ENCODE data around the gene MTHFR. TPM values are rescaled to one million over a fixed set of nuclear protein-coding genes. Genes with fewer than 3 reads are reported as not detected.

The MTHFR gene
- total RNA-seq, 1 donor from 2014 or later, result 23.3 TPM

DNA sequence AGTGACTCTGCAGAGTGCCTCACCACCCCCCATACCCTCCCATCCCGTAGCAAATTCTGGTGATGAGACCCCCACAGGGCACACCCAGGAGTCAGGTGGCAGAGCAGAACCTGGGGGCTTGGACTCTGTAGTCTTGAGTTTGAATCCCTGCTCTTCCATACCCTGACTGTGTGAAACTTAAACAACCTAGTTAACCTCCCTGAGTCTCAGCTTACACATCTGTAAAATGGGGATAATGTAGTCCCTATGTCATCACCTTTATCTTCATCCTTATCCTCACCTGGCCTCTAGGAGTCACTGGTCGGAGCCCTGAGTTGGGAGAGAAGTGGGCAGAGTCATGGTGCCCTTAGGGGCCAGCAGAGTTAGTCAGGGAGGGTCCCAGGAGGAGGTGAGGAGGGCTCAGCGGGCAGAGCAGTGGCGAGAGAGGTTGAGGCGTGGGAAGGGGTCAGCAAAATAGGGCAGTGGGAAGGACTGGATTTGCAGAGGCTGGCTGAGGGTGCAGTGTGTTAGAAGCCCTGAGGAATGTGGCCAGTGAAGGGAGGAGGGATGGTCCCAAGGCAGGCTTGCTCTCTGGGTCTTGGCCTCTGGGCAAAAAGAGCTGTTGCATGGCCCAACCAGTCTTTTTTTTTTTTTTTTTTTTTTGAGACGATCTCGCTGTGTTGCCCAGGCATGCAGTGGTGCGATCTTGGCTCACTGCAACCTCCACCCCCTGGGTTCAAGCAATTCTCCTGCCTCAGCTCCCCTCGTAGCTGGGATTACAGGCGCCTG, 25.2 kb downstream of the MTHFR start:
- DNase-seq (ENCODE audit: low spot score), result no peak
- H3K27me3 Mint-ChIP-seq (ENCODE audit: low read depth), result no peaks in the 10 kb centered on the region
- no peaks in the 10 kb centered on the region for H3K9me3 Mint-ChIP-seq (ENCODE audit: low read depth)
- TF ChIP-seq, protein P1, sequence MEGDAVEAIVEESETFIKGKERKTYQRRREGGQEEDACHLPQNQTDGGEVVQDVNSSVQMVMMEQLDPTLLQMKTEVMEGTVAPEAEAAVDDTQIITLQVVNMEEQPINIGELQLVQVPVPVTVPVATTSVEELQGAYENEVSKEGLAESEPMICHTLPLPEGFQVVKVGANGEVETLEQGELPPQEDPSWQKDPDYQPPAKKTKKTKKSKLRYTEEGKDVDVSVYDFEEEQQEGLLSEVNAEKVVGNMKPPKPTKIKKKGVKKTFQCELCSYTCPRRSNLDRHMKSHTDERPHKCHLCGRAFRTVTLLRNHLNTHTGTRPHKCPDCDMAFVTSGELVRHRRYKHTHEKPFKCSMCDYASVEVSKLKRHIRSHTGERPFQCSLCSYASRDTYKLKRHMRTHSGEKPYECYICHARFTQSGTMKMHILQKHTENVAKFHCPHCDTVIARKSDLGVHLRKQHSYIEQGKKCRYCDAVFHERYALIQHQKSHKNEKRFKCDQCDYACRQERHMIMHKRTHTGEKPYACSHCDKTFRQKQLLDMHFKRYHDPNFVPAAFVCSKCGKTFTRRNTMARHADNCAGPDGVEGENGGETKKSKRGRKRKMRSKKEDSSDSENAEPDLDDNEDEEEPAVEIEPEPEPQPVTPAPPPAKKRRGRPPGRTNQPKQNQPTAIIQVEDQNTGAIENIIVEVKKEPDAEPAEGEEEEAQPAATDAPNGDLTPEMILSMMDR (IDR thresholded peaks at IDR 0.05), result no peak
- H3K4me3 Mint-ChIP-seq (ENCODE audit: unreplicated experiment), result no peak overlapping the region
- no peak overlapping the region for H3K27ac Mint-ChIP-seq (ENCODE audit: unreplicated experiment)
- H3K36me3 Mint-ChIP-seq (ENCODE audit: low read depth), result no peaks in the 10 kb centered on the region
- H3K4me1 Mint-ChIP-seq (ENCODE audit: low read depth), result peaks cover 5% of the 10 kb centered on the region

DNA sequence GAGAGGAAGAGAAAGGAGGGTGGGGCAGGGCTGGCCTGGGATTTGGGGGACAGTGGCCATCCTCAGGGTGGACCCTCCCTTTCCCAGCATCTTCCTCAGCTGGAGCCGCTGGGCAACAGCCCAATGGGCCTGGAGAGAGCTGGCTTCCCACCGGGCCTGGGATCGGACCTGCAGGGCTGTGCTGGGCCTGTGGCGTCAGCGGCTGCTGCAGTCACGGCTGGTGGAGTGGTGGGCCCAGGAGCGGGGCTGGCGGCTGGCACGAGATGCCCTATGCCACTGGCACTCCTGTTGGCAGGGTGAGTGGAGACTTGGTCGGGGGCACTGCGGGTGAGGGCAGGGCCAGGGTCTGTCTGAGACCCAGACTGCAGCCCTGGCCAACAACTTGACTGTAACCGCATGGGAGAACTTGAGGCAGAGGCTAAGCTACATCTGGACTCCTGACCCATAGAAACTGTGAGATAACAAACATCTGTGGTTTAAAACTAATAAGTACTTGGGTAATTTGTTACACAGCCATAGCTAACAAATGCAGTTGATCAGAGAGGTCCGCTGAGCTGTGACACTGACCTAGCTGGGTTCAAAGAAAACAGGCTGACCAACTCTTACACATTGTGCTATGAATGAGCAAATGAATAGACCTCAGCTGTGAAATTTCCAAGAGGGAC, 25.9 kb downstream of the MTHFR start:
- no peaks in the 10 kb centered on the region for H3K27me3 Mint-ChIP-seq (ENCODE audit: low read depth)
- no peak overlapping the region for H3K4me3 Mint-ChIP-seq (ENCODE audit: unreplicated experiment)
- no peaks in the 10 kb centered on the region for H3K9me3 Mint-ChIP-seq (ENCODE audit: low read depth)
- no peak overlapping the region for H3K27ac Mint-ChIP-seq (ENCODE audit: unreplicated experiment)
- no peaks in the 10 kb centered on the region for H3K4me1 Mint-ChIP-seq (ENCODE audit: low read depth)
- TF ChIP-seq, protein P1 (IDR thresholded peaks at IDR 0.05), result no peak
- no peak for DNase-seq (ENCODE audit: low spot score)
- no peaks in the 10 kb centered on the region for H3K36me3 Mint-ChIP-seq (ENCODE audit: low read depth)

DNA sequence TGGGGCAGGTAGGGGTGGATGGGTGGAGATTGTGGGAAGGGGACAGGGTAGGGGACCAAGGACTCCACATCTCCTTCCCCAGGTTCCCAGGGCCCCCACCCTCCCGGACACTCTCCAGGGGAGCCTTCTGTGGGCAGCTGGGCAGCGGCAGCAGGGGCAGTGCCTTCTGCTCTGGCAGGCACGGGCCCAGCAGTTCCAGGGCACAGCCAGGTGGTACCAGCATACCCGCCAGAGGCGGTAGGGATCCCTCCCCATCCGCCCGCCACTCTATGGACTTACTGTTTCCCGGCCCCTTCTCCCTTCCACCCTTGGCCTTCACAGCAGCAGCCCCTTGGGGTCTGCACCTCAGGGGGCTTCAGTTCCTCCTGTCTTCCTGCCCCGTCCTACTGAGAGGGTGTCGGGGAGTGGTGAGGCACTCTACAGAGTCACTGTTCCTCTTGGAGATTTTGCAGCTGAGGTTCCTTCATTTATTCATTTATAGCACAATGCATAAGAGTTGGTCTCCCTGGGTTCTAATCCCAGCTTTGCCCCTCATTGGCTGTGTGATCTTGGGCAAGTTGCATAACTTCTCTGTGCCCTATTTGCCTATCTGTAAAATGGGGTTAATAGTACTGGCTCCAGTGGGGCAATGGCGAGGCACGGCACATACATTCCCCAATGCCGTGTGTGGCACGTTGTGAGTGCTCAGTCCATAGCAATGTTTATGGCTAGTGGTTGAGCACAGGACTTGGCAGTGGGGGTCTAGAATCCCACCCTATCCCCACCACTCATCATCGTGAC, 26.7 kb downstream of the MTHFR start:
- DNase-seq (ENCODE audit: low spot score), result no peak
- Mint-ChIP-seq H3K27me3 (ENCODE audit: low read depth) (no peaks in the 10 kb centered on the region), H3K4me3 (ENCODE audit: unreplicated experiment) (no peak overlapping the region), H3K4me1 (ENCODE audit: low read depth) (no peaks in the 10 kb centered on the region), H3K36me3 (ENCODE audit: low read depth) (no peaks in the 10 kb centered on the region), H3K27ac (ENCODE audit: unreplicated experiment) (no peak overlapping the region), H3K9me3 (ENCODE audit: low read depth) (no peaks in the 10 kb centered on the region)
- TF ChIP-seq, protein P1 (IDR thresholded peaks at IDR 0.05), result no peak

DNA sequence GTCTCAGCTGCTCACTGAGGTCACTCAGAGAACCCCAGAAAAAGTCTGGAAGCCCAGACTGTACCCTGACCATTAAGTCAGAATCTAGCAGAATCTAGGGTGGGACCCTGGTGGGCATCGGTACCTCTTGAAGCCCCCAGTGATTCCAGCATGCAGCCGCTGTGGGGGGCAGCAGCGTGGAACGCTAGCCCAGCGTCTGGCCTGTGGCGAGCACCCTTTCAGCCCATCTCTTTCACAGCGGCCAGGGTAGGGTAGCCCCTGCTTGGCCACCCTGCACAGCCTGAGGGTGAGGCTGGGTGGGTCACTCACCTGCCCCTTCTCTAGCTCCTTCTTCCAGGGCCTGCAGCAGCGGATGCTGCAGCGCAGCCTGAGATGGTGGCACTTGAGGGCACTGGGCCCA, 27.4 kb downstream of the MTHFR start:
- Mint-ChIP-seq H3K4me1 (ENCODE audit: low read depth) (no peaks in the 10 kb centered on the region), H3K36me3 (ENCODE audit: low read depth) (no peaks in the 10 kb centered on the region), H3K4me3 (ENCODE audit: unreplicated experiment) (no peak overlapping the region), H3K27me3 (ENCODE audit: low read depth) (no peaks in the 10 kb centered on the region), H3K27ac (ENCODE audit: unreplicated experiment) (no peak overlapping the region), H3K9me3 (ENCODE audit: low read depth) (no peaks in the 10 kb centered on the region)
- no peak for DNase-seq (ENCODE audit: low spot score)
- TF ChIP-seq, protein P1 (IDR thresholded peaks at IDR 0.05), result no peak

DNA sequence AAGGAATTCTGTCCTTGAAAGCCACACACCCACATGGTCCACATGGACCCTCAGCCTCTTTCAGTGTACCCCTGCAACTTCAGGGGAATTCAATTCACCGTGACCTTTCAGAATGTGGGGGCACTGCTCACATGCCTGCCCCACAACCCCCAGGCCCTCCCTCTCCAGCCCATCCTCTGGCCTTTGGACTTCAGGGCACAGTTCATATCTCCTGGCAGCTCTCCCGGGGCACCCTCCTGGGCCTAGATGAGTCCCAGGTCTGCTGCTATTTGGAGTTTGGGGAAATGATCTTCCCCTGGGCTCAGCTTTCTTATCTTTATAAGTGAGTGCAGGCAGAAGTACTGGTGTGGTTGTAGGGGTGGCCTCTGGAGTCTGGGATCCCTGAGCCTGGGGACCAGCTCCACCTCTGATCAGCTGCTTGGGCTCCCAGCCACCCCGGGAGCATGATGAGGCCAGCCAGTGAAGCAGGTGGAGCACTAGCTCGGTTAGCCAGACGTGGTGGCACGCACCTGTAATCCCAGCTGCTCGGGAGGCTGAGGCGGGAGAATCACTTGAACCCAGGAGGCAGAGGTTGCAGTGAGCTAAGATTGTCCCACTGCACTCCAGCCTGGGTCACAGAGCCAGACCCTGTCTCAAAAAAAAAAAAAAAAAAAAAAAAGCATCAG, 28.0 kb downstream of the MTHFR start:
- H3K4me1 Mint-ChIP-seq (ENCODE audit: low read depth), result no peaks in the 10 kb centered on the region
- H3K27me3 Mint-ChIP-seq (ENCODE audit: low read depth), result no peaks in the 10 kb centered on the region
- no peaks in the 10 kb centered on the region for H3K36me3 Mint-ChIP-seq (ENCODE audit: low read depth)
- DNase-seq (ENCODE audit: low spot score), result no peak
- H3K9me3 Mint-ChIP-seq (ENCODE audit: low read depth), result no peaks in the 10 kb centered on the region
- H3K4me3 Mint-ChIP-seq (ENCODE audit: unreplicated experiment), result no peak overlapping the region
- no peak overlapping the region for H3K27ac Mint-ChIP-seq (ENCODE audit: unreplicated experiment)
- TF ChIP-seq, protein P1 (IDR thresholded peaks at IDR 0.05), result no peak
